NCI-H774 (cell line): ENCODE data around the gene PTPN7.

Source experiments
- DNase-seq: peaks from one replicate; lab custom pipeline; 2025; lab: John Stamatoyannopoulos, UW

Gene PTPN7

GRCh38 chr1:202105571-202106339 is 54.6 kb downstream of the PTPN7 start:
- peak; percentile 86 for DNase-seq

- DNase-seq, result no peak
These were observed 56.3 kb downstream of the PTPN7 start for GRCh38 chr1:202104073-202104472.

- DNase-seq, result no peak
These were observed 59.2 kb downstream of the PTPN7 start for GRCh38 chr1:202101184-202101583.
